Skeletal muscle tissue (tissue), 4 donors: ENCODE measurements around the gene MYH11. TPM values are rescaled to one million over a fixed set of nuclear protein-coding genes. Genes with fewer than 3 reads are reported as not detected.
"Not testable (repeated sequence)": the region's sequence is repeated elsewhere in the genome, so short reads cannot be mapped to it uniquely, and the experiment has no call there.

ENCODE experiments used
- H3K27ac ChIP-seq: one replicate; pipeline ENCODE4 v1.7.0; 2013; ENCODE audit warnings: mild to moderate bottlenecking, low read depth, low read length, inconsistent platforms
- H3K27me3 ChIP-seq, 3 donors: one replicate each; pipeline ENCODE4 v1.7.0; 2013; ENCODE audit warnings: low read length in 3 of 3; ENCODE audit not compliant: control insufficient read depth in 3 of 3, insufficient read depth in 3 of 3
- H3K36me3 ChIP-seq, 3 donors: one replicate each; pipeline ENCODE4 v1.7.0; 2013; ENCODE audit warnings: low read length in 3 of 3; ENCODE audit not compliant: control insufficient read depth in 3 of 3, insufficient read depth in 3 of 3
- H3K4me1 ChIP-seq, 3 donors: one replicate each; pipeline ENCODE4 v1.7.0; 2013; ENCODE audit warnings: low read length in 3 of 3, mild to moderate bottlenecking in 3 of 3; ENCODE audit not compliant: control insufficient read depth in 3 of 3, insufficient read depth in 3 of 3
- H3K4me3 ChIP-seq, 3 donors: one replicate each; pipeline ENCODE4 v1.7.0; 2013; ENCODE audit warnings: low read length in 3 of 3
- H3K9ac ChIP-seq, 3 donors: one replicate each; pipeline ENCODE4 v1.7.0; 2013; ENCODE audit warnings: low read length in 3 of 3, mild to moderate bottlenecking in 3 of 3, moderate library complexity in 2 of 3, low read depth in 1 of 3
- H3K9me3 ChIP-seq, 3 donors: one replicate each; pipeline ENCODE4 v1.7.0; 2013; ENCODE audit warnings: low read length in 3 of 3; ENCODE audit not compliant: control insufficient read depth in 3 of 3
- total RNA-seq: library from RNA; depleted of rRNA; stranded (reverse); fragments of >200 nt; gene quantifications from one replicate; pipeline ENCODE4 v1.2.3, GENCODE V29; 2014
- donor health status: Osteomylitis.

MYH11 gene
- total RNA-seq, 1 donor from 2014 or later, result 23.0 TPM

GRCh38 chr16:15701367-15701766, 155.5 kb downstream of the MYH11 start:
- Histone ChIP-seq H3K27me3 (no peaks in the 10 kb centered on the region), H3K36me3 (peaks cover 26 to 45% (median 32%) of the 10 kb centered on the region in 3 donors), H3K9me3 (no peaks in the 10 kb centered on the region), H3K4me1 (no peaks in the 10 kb centered on the region), H3K27ac (no peak overlapping the region), H3K4me3 (no peak overlapping the region), H3K9ac (no peak overlapping the region)

DNA sequence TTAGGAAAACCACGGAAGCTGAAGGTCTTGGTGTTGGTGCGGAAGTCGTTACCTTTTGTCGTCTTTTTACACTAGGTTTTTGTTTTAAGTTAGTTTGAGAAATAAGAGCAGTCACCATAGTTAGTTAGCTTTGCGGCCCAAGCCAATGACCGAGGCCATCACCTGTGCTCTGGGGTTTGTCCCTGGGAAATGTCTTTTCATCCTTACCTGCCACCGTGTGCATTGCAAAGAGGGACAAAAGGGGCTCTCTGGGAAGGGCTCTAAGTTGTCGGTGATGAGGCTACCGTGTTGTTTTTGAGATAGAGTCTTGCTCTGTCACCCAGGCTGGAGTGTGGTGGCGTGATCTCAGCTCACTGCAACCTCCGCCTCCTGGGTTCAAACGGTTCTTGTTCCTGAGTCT, 157.0 kb downstream of the MYH11 start:
- H3K4me1 ChIP-seq, result no peaks in the 10 kb centered on the region
- no peaks in the 10 kb centered on the region for H3K9me3 ChIP-seq
- H3K9ac ChIP-seq, result no peak overlapping the region
- no peaks in the 10 kb centered on the region for H3K27me3 ChIP-seq
- H3K36me3 ChIP-seq, result peaks cover 29 to 45% (median 35%) of the 10 kb centered on the region in 3 donors
- H3K27ac ChIP-seq, result no peak overlapping the region
- H3K4me3 ChIP-seq, result no peak overlapping the region

- Histone ChIP-seq H3K36me3 (peaks cover 59% of the 10 kb centered on the region in 3 donors), H3K4me3 (no peak overlapping the region), H3K9me3 (no peaks in the 10 kb centered on the region), H3K27ac (no peak overlapping the region), H3K4me1 (no peaks in the 10 kb centered on the region), H3K9ac (no peak overlapping the region), H3K27me3 (no peaks in the 10 kb centered on the region)
Measured at GRCh38 chr16:15694499-15694898, 162.3 kb downstream of the MYH11 start.

- H3K4me1 ChIP-seq, H3K4me3 ChIP-seq, H3K9me3 ChIP-seq, H3K9ac ChIP-seq, H3K27ac ChIP-seq, H3K27me3 ChIP-seq: not testable (repeated sequence)
- peaks cover 52 to 63% (median 54%) of the 10 kb centered on the region in 3 donors for H3K36me3 ChIP-seq
Measured at GRCh38 chr16:15692508-15692907, 164.3 kb downstream of the MYH11 start.

DNA sequence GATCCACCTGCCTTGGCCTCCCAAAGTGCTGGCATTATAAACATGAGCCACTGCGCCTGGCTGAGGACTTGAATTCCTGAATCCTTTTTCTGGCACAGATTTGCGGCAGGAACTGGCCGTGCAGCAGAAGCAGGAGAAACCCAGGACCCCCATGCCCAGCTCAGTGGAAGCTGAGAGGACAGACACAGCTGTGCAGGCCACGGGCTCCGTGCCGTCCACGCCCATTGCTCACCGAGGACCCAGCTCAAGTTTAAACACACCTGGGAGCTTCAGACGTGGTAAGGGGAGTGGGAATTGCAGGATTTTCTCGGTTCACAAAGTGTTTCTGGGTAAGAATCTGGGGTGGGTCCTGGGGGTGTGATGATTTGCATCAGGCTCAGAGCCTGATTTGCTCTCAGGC, 165.8 kb downstream of the MYH11 start:
- Histone ChIP-seq H3K27me3 (no peaks in the 10 kb centered on the region), H3K4me1 (no peaks in the 10 kb centered on the region), H3K4me3 (no peak overlapping the region), H3K9ac (no peak overlapping the region), H3K27ac (no peak overlapping the region), H3K36me3 (peaks cover 42 to 57% (median 52%) of the 10 kb centered on the region in 3 donors), H3K9me3 (no peaks in the 10 kb centered on the region)

DNA sequence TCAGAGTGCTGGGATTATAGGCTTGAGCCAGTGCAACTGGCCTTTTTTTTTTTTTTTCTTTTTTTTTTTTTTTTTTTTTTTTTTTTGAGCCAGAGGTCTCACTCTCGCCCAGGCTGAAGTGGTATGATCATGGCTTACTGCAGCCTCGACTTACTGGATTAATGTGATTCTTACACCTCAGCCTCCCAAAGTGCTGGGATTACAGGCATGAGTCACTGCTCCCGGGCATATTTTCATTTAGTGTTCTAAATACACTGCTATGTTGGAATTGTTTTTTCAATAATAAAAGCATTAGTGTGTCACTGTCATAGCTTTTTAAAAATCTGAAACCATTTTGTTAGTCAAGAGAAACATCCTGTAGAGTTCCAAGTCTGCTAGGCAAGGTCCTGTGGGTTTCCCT, 166.5 kb downstream of the MYH11 start:
- H3K27me3 ChIP-seq, result no peaks in the 10 kb centered on the region
- H3K36me3 ChIP-seq, result peaks cover 42 to 57% (median 55%) of the 10 kb centered on the region in 3 donors
- H3K4me3 ChIP-seq, result no peak overlapping the region
- no peak overlapping the region for H3K9ac ChIP-seq
- no peaks in the 10 kb centered on the region for H3K9me3 ChIP-seq
- H3K27ac ChIP-seq, result no peak overlapping the region
- H3K4me1 ChIP-seq, result no peaks in the 10 kb centered on the region

- H3K4me3 ChIP-seq, result no peak overlapping the region
- peaks cover 37 to 55% (median 50%) of the 10 kb centered on the region in 3 donors for H3K36me3 ChIP-seq
- H3K27ac ChIP-seq, result no peak overlapping the region
- no peaks in the 10 kb centered on the region for H3K4me1 ChIP-seq
- no peak overlapping the region for H3K9ac ChIP-seq
- H3K9me3 ChIP-seq, result no peaks in the 10 kb centered on the region
- H3K27me3 ChIP-seq, result no peaks in the 10 kb centered on the region
Measured at GRCh38 chr16:15689290-15689689, 167.5 kb downstream of the MYH11 start.

DNA sequence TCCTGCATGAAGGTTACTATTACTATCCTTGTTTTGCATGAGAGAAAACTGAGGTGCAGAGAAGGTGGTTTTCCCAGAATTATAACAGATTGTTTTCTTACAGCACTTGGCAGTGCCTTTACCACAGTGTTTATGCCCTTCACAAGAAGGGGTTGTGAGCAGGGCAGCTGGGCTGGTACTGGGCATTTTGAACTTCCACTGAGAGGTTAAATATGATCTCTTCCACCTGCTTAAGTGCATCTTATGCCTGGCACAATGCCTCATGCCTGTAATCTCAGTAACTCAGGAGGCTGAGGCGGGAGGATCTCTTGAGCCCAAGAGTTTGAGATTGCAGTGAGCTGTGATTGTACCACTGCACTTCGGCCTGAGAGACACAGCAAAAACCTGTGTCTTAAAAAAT, 170.5 kb downstream of the MYH11 start:
- no peaks in the 10 kb centered on the region for H3K4me1 ChIP-seq
- peaks cover 14 to 41% (median 26%) of the 10 kb centered on the region in 3 donors for H3K36me3 ChIP-seq
- no peak overlapping the region for H3K9ac ChIP-seq
- H3K9me3 ChIP-seq, result no peaks in the 10 kb centered on the region
- no peaks in the 10 kb centered on the region for H3K27me3 ChIP-seq
- H3K4me3 ChIP-seq, result no peak overlapping the region
- H3K27ac ChIP-seq, result no peak overlapping the region

- H3K27me3 ChIP-seq, result no peaks in the 10 kb centered on the region
- H3K4me1 ChIP-seq, result no peaks in the 10 kb centered on the region
- H3K4me3 ChIP-seq, result no peak overlapping the region
- no peak overlapping the region for H3K27ac ChIP-seq
- H3K36me3 ChIP-seq, result peaks cover 9 to 31% (median 11%) of the 10 kb centered on the region in 3 donors
- no peak overlapping the region for H3K9ac ChIP-seq
- no peaks in the 10 kb centered on the region for H3K9me3 ChIP-seq
Measured at GRCh38 chr16:15682105-15682570, 174.7 kb downstream of the MYH11 start.

DNA sequence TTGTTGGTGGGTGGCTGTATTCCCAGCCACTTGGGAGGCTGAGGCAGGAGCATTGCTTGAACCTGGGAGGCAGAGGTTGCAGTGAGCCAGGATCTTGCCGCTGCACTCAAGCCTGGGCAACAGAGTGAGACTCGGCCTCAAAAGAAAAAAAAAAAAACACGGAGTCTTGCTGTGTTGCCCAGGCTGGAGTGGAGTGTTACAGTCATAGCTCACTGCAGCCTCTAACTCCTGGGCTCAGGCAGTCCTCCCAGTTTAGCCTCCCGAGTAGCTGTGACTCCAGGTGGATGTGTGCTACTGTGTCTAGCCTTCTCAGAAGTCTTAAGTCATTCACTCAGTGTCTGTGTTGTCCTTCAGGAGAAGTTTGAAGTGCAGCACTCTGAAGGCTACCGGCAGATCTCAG, 179.4 kb downstream of the MYH11 start:
- Histone ChIP-seq H3K4me3 (no peak overlapping the region), H3K4me1 (peaks cover 9 to 16% (median 10%) of the 10 kb centered on the region in 3 donors), H3K27me3 (no peaks in the 10 kb centered on the region), H3K9me3 (no peaks in the 10 kb centered on the region), H3K36me3 (peaks cover 10 to 13% (median 10%) of the 10 kb centered on the region in 3 donors), H3K27ac (no peak overlapping the region), H3K9ac (no peak overlapping the region)
